Measurements from ENCODE around the gene EFCAB8.

The EFCAB8 gene, protein sequence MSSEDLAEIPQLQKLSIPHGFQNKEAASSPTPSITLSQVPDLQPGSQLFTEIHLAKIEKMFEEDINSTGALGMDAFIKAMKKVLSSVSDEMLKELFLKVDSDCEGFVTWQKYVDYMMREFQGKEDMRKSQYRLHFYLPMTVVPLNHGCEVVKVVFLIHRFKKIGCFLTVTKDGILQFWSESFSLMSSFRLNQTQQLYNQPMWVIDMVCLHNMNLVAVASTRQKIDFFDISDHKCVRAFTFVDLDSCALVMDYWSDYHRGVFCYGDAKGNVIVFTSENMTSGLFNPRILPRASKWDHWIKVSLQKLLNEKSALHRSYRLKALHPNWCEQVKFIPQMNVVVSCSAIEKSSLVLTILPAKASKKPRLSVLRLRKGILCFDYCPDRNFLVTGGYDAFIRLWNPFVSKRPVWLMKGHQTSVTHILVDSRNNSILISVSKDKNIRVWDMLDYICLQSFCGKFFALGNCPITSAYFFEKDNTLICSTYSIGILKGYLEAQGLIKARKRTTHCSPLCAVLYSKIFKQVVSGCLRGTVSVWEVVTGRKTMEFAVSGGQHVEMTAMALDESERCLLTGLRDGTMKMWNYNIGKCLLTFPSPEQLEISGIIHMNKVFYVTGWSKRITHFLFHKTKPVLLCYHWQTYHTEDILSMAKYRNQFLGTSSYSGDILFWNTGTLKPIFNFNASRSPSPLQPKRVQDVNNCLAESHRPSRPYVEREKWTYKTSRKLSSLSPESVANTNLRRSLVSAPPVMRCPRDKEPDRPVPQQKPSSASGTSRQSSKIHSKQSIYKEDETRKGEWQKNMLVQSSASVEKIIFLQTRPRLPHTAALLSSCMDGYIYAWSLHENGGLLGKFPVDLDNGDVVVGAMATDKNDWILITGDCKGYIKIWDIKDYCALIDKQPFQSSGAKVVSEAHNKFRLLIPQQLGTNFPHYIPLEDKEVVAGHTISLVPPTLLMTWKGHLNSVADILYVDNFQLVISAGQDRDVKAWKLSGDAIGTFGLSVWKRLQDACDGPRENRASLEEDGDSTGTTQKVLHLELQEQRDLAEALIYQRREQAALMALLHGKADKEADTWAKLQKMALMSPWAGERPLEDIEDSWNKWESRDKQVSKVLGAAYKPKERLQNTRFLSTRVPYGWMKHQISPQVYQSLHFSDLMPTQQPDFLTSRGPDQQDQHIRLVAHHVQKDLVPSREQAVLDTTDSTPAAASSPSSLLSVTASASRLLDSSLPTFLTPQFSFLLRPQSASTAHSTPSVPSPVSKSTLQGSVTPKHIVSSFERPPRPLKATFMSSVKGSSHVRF

DNA sequence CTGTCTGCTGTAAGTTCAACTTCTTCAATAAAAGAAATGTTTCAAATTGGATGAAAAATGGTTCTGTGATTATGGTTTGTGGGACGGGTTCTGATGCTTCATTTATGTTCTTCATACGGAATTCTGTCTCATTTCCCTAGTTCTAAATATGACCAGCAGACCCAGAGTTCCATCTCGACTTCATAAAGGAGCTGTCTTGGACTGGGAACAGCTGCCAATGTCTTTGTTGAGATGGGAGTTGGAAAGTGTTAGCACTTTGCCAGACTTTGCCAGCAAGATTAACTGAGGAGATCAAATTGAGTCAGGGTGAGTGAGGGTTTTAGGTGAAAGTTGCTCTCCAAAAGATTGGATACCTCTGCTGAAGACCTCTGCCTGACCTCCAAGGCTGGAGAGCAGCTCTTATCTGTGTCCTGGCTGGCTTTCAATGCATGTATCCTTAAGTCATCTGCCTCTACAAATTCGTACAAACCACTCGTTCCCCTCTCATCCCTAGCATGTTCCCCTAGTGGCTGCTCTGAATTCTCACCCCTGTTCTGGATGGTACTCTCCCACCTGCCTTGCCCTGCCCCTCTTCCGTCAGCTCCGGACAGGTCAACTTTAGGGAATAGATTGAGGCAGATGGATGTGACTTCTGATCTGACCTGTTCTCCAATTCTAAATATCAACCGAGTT, at the start of gene EFCAB8:
Gene EFCAB8, plus strand, starts transcription at position 223 of the 672 bp plus-strand sequence. CDS start 4,870 bp downstream, outside the sequence.
- POLR2A ChIA-PET (ENCODE audit: low non-redundant PET), result no interaction called here
- TF ChIP-seq, protein P1, sequence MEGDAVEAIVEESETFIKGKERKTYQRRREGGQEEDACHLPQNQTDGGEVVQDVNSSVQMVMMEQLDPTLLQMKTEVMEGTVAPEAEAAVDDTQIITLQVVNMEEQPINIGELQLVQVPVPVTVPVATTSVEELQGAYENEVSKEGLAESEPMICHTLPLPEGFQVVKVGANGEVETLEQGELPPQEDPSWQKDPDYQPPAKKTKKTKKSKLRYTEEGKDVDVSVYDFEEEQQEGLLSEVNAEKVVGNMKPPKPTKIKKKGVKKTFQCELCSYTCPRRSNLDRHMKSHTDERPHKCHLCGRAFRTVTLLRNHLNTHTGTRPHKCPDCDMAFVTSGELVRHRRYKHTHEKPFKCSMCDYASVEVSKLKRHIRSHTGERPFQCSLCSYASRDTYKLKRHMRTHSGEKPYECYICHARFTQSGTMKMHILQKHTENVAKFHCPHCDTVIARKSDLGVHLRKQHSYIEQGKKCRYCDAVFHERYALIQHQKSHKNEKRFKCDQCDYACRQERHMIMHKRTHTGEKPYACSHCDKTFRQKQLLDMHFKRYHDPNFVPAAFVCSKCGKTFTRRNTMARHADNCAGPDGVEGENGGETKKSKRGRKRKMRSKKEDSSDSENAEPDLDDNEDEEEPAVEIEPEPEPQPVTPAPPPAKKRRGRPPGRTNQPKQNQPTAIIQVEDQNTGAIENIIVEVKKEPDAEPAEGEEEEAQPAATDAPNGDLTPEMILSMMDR (conservative IDR thresholded peaks at IDR 0.05; ENCODE audit: low read depth), result no peak
- no peak for DNase-seq (ENCODE audit: low spot score)

DNA sequence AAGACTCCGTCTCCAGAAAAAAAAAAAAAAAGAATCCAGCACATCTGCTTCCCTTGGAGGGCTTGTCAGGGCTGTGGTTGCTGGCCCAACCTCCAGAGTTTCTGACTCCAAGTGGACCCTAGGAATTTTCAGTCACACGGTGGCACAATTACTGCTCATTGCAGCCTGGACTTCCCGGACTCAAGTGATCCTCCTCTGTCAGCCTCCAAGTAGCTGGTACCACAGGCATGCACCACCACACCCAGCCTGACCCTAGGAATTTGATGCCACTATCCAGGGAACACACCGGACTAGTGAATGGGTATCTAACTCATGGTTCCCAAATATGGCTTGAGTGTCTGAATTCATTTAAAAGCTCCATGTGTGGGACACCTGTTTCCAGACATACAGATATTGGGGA, 48.8 kb upstream of the EFCAB8 start:
- TF ChIP-seq, protein P1 (conservative IDR thresholded peaks at IDR 0.05; ENCODE audit: low read depth), result no peak
- no peak for DNase-seq (ENCODE audit: low spot score)
- ChIA-PET POLR2A (ENCODE audit: low non-redundant PET) (no interaction called here), CTCF (no interaction called here)
- H3K27ac ChIP-seq, result no peak overlapping the region

More for the DNA sequence above, at the start of gene EFCAB8:
- CTCF ChIA-PET, result interaction anchor here (0.6 kb wide), 1 partner anchor 78 kb away, joined by 3 read pairs; no protein-coding TSS in a partner anchor
- H3K27ac ChIP-seq, result 0 out of 2 replicates have a peak within 1 kb of the TSS, but pooled peaks have one; percentile 18

DNA sequence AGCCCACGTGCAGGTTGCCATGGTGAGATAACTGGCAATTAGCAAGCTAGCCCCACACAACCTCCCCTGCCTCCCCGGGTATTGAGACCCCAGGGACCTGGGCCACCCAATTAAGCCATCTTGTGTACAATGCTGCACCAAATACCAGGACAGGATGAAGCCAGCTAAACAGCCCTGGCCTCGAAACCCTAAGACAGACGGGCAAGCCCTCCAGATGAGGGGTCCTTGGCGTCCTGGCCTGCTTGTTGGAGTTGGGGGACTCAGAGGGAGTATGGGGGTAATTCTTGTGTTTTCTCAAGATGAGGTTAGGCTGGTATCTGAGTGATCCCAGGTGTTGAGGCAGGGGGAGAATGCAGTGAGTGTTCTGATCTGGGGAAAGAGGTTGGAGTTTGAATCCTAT, 47.8 kb upstream of the EFCAB8 start:
- TF ChIP-seq, protein P1 (conservative IDR thresholded peaks at IDR 0.05; ENCODE audit: low read depth), result no peak

DNA sequence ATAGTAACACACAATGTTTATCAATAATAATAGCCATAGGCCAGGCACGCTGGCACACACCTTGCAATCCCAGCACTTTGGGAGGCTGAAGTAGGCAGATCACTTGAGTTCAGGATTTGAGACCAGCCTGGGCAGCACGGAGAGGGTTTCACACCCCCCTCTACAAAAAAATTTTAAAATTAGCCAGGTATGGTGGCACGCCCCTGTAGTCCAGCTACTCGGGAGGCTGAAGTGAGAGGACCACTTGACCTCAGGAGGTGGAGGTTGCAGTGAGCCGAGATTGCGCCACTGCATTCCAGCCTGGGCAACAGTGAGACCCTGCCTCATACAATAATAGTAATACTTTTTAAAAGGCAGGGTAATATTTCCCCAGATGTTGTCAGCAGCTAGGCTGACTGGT, 46.8 kb upstream of the EFCAB8 start:
- DNase-seq (ENCODE audit: low spot score), result no peak
- POLR2A ChIA-PET (ENCODE audit: low non-redundant PET), result no interaction called here
- TF ChIP-seq, protein P1 (conservative IDR thresholded peaks at IDR 0.05; ENCODE audit: low read depth), result no peak
- CTCF ChIA-PET, result interaction anchor here (0.6 to 2.2 kb wide), 3 partner anchors 22 to 1199 kb away, joined by 3 to 8 read pairs (median 4); no protein-coding TSS in a partner anchor
- H3K27ac ChIP-seq, result no peak overlapping the region

More for the DNA sequence above, 47.8 kb upstream of the EFCAB8 start:
- CTCF ChIA-PET, result interaction anchor here (2.2 kb wide), 1 partner anchor 21 kb away, joined by 8 read pairs; no protein-coding TSS in a partner anchor
- H3K27ac ChIP-seq, result no peak overlapping the region
- POLR2A ChIA-PET (ENCODE audit: low non-redundant PET), result no interaction called here
- no peak for DNase-seq (ENCODE audit: low spot score)

DNA sequence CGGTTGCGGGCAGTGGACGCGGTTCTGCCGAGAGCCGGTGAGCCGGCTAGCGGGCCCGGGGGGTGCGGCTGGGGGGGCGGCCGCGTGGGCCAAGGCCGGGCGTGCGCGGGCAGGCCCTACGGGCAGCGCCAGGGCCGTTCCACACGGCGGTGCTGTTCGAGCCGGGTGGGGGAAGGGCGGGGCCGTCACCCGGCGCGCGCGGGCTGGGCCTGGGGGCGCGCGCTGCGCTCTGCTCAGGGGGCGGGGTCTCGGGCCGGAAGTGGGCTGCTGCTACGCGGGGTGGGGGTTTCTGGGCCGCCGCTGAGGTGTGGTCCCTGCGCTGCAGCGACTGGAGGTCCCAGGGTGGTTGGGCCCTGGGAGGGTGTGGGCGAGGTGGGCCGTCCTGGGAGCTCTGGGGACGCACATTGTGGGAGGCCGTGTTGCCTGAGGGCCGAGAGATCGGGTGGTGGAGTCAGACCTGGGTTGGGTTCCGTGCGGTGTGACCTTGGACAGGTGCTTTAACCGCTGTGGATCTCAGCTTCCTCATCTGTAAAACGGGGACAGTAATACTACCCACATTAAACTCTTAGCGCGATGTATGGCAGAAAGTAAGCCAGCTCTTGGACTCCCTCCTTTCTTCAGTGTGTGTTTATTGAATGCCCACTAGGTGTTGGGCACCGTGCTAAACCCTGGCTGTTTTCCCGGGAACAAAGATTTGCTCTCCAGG, 38.6 kb upstream of the EFCAB8 start:
- POLR2A ChIA-PET (ENCODE audit: low non-redundant PET), result interaction anchor here (0.6 to 1.6 kb wide), 3 partner anchors 11 to 49 kb away, joined by 3 to 8 read pairs (median 4); no protein-coding TSS in a partner anchor
- peak overlapping the region; percentile 85 for H3K27ac ChIP-seq
- DNase-seq (ENCODE audit: low spot score), result peak; percentile 64
- CTCF ChIA-PET, result interaction anchor here (0.6 to 3.8 kb wide), 8 partner anchors 15 to 407 kb away, joined by 3 to 18 read pairs (median 4); partner anchors contain the start of gene C20orf203
- TF ChIP-seq, protein P1 (conservative IDR thresholded peaks at IDR 0.05; ENCODE audit: low read depth), result no peak
